T-helper 1 cell (primary cell): ENCODE measurements around the gene EXOC4.
A peak's percentile ranks its signal among the peaks of the same experiment; 100 is the strongest.
"Not testable (repeated sequence)": the region's sequence is repeated elsewhere in the genome, so short reads cannot be mapped to it uniquely, and the experiment has no call there.

ENCODE experiments used
- DNase-seq, 5 donors: peaks; one replicate each; pipeline ENCODE4 v3.0.0-alpha.2; 2012 to 2020

Gene EXOC4

GRCh38 chr7:133315332-133316040 is 62.6 kb downstream of the EXOC4 start:
- no peak for DNase-seq

- DNase-seq = no peak
These were observed 67.0 kb downstream of the EXOC4 start for GRCh38 chr7:133319842-133320241.

- DNase-seq = no peak
These were observed 68.0 kb downstream of the EXOC4 start for GRCh38 chr7:133320891-133321290.

DNA sequence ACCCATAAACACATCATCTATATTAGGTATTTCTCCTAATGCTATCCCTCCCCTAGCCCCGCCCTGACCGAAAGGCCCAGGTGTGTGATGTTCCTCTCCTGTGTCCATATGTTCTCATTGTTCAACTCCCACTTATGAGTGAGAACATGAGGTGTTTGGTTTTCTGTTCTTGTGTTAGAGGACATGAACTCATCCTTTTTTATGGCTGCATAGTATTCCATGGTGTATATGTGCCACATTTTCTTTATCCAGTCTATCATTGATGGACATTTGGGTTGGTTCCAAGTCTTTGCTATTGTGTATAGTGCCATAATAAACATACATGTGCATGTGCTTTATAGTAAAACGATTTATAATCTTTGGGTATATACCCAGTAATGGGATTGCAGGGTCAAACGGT is 68.5 kb downstream of the EXOC4 start:
- not testable (repeated sequence) for DNase-seq

DNA sequence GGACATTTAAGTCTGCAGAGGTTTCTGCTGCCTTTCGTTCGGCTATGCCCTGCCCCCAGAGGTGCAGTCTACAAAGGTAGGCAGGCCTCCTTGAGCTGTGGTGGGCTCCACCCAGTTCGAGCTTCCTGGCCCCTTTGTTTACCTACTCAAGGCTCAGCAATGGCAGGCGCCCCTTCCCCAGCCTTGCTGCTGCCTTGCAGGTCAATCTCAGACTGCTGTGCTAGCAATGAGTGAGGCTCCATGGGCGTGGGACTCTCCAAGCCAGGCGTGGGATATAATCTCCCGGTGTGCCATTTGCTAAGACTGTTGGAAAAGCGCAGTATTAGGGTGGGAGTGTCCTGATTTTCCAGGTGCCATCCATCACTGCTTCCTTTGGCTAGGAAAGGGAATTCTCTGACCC is 73.9 kb downstream of the EXOC4 start:
- not testable (repeated sequence) for DNase-seq

DNA sequence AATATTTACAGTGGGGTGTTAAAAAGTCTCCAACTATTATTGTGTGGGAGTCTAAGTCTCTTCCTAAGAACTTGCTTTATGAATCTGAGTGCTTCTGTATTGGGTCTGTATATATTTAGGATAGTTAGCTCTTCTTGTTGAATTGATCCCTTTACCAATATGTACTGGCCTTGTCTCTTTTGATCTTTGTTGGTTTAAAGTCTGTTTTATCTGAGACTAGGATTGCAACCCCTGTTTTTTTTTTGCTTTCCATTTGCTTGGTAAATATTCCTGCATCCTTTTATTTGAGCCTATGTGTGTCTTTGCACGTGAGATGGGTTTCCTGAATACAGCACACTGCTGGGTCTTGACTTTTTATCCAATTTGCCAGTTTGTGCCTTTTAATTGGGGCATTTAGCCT is 75.1 kb downstream of the EXOC4 start:
- not testable (repeated sequence) for DNase-seq

DNA sequence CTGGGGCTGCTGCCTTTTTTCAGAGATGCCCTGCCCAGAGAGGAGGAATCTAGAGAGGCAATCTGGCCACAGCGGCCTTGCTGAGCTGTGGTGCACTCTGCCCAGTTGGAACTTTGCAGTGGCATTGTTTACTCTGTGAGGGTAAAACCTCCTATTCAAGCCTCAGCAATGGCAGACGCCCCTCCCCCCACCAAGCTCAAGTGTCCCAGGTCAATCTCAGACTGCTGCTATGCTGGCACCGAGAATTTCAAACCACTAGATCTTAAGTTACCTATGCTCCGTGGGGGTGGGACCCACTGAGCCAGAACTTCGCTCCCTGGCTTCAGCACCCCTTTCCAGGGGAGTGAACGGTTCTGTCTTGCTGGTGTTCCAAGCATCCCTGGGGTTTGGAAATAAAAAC is 77.2 kb downstream of the EXOC4 start:
- no peak for DNase-seq

- DNase-seq = no peak
These were observed 79.0 kb downstream of the EXOC4 start for GRCh38 chr7:133331861-133332260.

- no peak for DNase-seq
These were observed 86.9 kb downstream of the EXOC4 start for GRCh38 chr7:133339772-133340171.

- no peak for DNase-seq
These were observed 91.4 kb downstream of the EXOC4 start for GRCh38 chr7:133344275-133344674.

DNA sequence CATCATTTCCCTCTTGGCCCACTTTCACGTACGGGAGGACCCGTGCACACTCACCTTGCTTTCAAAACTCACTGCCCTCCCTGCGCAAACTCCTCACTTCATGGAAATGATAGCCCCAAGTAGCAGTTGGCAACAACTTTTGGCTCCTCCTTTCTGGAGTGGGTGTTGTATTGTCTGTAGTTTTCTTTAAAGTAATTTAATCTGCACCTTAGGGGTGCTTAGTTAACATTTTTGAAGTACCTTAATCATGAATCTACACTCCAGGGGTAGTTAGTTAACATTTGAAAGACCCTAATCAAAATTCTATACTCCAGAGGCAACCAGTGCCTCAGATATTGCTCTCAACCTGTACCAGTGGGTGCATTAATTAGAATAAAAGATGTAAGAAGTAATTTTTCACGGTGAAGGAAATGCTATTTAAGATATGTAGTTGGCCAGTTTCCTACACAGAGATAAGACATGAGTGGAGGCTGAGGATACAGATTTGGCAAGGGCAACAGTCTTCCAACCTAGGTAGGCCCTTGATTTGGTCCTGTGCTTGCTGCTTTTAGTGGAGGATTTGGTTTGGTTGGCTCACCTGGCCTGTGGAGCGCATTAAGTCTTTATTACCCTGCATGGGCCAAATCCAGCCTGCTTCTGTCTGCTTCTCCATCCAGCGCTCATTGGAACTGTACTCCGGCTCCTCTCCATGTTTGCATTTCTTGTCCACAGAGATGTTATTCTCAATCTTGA is 93.0 kb downstream of the EXOC4 start:
- no peak for DNase-seq

DNA sequence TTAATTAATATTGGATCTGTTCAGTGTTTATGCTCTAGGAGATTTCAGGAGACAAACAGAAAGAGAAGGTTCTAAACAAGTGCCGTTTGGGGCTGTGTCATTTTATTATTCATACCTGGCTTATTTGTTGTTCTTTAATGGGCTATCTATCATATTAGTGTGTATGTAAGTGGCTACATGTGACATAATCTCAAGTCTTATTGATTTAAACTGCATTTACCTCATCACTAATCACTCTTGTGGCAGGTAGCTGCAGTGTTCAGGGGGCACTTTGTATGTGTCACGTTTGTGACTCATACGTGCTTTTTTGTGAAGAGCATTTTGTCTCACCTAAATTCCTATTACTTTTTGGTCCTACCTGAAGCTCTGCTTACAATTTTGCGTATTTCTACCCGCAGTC is 95.4 kb downstream of the EXOC4 start:
- DNase-seq = no peak

GRCh38 chr7:133349101-133349500 is 96.2 kb downstream of the EXOC4 start:
- DNase-seq = peak in 1 of 5 donors; percentile 2

GRCh38 chr7:133352430-133352829 is 99.6 kb downstream of the EXOC4 start:
- no peak for DNase-seq

DNA sequence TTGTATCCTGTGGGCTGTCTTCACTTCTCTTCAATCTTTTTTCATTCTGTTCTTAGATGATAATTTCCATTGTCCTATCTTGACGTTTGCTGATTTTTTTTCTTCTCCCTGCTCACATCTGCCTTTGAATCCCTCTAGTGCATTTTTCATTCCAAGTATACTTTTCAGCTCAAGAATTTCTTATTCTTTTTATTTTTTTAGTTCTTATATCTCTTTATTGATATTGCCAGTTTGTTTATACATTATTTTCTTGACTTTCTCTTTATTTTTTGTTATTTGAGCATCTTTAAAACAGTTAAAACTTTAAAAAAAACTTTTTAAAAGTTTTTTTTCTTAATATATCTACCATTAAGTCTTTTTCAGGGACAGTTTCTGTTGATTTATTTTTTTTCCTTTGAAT is 100.9 kb downstream of the EXOC4 start:
- DNase-seq = no peak

DNA sequence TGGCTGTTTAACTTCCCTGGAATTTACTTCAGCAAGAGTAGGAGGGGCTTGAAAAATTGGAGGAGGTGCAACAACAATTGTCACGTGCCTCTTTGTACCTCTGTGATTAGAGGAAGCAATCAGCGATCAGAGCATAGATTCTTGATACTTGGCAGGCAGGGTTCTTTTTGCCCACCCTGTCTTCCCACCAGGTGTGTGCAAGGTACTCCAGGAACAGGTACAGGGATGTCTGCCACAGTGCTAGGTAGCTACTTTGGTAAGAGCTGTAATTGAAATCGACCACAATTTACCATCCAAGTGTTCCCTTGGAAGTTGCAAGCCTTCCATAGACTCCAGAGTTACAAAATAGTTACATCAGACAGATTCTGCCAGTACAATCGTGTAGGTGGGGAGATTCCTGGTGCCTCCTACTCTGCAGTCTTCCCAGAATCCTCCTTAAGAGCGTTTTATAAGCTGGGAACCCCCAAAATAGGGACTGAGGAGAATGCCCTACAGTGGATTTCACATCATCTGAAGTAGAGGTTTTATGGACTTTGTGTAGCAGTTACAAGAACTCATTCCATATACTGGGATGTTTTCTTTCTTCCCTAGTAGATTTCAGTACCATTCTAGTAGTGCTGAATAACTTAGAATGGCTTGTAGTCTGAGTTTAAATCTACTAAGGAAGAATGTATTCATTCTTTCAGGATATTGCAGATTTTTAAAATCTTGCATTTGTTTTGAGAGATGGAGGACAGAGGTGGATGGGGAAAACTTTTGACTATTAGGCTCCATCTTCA is 101.9 kb downstream of the EXOC4 start:
- no peak for DNase-seq

DNA sequence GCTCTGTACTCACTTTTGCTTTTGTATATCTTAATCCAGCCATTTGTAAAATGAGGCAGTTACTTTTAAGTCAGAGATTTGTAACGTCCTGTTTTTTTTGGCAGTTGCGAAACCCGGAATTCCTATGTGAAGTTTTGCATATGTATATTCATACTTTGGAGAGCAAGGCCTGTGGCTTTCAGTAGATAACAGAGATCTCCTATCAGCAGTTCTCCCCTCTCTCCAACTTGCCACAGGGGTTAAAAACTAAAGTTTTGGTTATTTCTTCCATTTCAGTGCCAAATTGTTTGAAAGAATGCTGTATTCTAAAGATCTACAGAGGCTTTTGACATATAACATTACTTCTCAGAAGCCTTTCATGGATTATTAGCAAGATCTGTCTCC is 102.4 kb downstream of the EXOC4 start:
- DNase-seq = no peak

- no peak for DNase-seq
These were observed 102.9 kb downstream of the EXOC4 start for GRCh38 chr7:133355822-133356221.

- DNase-seq = no peak
These were observed 105.8 kb downstream of the EXOC4 start for GRCh38 chr7:133358708-133359107.

GRCh38 chr7:133359449-133359848 is 106.6 kb downstream of the EXOC4 start:
- DNase-seq = no peak

GRCh38 chr7:133360201-133360600 is 107.3 kb downstream of the EXOC4 start:
- DNase-seq = no peak

GRCh38 chr7:133361806-133362205 is 108.9 kb downstream of the EXOC4 start:
- no peak for DNase-seq

DNA sequence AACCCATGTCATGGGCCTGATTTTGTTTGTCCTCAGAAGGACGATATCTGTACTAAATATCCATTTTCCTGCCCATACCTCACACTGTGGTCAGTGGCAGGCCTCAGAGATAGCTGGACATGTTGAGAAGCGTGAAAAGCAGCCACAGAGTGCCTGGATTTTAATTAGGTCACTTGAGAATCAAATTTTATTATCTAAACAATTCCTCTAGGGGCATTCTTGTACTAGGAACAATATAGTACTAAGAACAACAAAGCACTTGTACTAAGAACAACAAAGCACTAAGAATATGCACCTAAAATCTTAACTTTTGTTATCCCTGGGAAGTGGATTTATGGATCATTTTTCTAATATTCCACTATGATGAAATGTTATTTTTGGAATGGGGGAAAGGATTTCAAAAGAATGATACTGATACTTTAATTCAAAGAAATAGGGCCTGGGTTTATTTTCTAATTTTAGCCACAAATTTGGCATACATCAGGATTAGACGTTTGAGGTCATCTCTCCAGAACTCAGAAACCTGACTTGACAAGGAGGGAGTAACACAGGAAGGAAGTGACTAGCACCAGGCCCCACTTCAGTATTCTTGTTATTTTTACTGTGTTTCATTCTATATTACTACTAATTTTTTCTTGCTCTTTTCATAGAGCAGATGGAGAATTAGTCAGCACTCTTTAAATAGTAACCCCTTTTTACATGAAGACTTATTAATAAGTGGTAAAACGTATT is 112.2 kb downstream of the EXOC4 start:
- no peak for DNase-seq
